Spleen (tissue), 7 donors: ENCODE results near the gene MVK.

Experiments used
- POLR2A ChIP-seq, 3 donors: fragments of 450-650 bp; IDR thresholded peaks; one replicate each; pipeline ENCODE4 v1.5.1; 2017; ENCODE audit warnings: antibody characterized with exemption in 3 of 3, mild to moderate bottlenecking in 1 of 3
- TF ChIP-seq, protein P1 (sequence below), 11 experiments: fragments of 200-600 bp in 7 of 11; fragments of 450-650 bp in 4 of 11; sonication (generic) in 4 of 11; IDR thresholded peaks in 8 of 11; conservative IDR thresholded peaks in 3 of 11; 1 replicate in 7 of 11; 2 replicates in 4 of 11; pipeline versions ENCODE4 v1.4.0 to v1.8.0; 2016 to 2021; ENCODE audit warnings: antibody characterized with exemption in 11 of 11, inconsistent platforms in 4 of 11, mild to moderate bottlenecking in 1 of 11
- donor health status: DM: no; HTN: no; CAD: no; lungs with moderate emphysema.
- donor health status: DM: no; HTN: no; CAD: no.
- donor health status: DM: no; HTN: no; CAD: no.

DNA sequence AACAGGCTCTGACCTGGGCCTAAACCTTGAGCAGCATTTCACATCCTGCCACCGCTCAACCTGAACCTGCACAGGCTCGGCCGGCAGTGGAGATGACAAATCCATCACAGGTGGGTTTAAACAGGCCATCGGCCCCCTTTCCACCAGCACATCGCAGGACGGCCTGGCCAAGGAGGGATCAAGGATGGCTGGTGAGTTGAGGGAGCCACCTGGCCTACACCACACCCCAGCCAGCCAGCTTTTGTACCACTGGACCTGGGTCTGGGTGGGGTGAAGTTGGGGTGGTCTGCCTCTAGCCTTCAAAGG is 14.4 kb upstream of the MVK start:
- TF ChIP-seq, protein P1, sequence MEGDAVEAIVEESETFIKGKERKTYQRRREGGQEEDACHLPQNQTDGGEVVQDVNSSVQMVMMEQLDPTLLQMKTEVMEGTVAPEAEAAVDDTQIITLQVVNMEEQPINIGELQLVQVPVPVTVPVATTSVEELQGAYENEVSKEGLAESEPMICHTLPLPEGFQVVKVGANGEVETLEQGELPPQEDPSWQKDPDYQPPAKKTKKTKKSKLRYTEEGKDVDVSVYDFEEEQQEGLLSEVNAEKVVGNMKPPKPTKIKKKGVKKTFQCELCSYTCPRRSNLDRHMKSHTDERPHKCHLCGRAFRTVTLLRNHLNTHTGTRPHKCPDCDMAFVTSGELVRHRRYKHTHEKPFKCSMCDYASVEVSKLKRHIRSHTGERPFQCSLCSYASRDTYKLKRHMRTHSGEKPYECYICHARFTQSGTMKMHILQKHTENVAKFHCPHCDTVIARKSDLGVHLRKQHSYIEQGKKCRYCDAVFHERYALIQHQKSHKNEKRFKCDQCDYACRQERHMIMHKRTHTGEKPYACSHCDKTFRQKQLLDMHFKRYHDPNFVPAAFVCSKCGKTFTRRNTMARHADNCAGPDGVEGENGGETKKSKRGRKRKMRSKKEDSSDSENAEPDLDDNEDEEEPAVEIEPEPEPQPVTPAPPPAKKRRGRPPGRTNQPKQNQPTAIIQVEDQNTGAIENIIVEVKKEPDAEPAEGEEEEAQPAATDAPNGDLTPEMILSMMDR (IDR thresholded peaks at IDR 0.05 in 8 of 11, conservative IDR thresholded peaks at IDR 0.05 in 3 of 11), result no peak
- TF ChIP-seq POLR2A (IDR thresholded peaks at IDR 0.05), result no peak
